GM12801 (cell line): ENCODE measurements around the gene RBM44.

Source experiments
- TF ChIP-seq, protein P1 (sequence below): IDR thresholded peaks from one replicate; pipeline ENCODE4 v1.5.1; 2011; ENCODE audit warnings: control low read depth; ENCODE audit not compliant: insufficient read length; ENCODE audit errors: extremely low read depth

The RBM44 gene

GRCh38 chr2:237870754-237871651, 72.4 kb downstream of the RBM44 start:
- TF ChIP-seq, protein P1, sequence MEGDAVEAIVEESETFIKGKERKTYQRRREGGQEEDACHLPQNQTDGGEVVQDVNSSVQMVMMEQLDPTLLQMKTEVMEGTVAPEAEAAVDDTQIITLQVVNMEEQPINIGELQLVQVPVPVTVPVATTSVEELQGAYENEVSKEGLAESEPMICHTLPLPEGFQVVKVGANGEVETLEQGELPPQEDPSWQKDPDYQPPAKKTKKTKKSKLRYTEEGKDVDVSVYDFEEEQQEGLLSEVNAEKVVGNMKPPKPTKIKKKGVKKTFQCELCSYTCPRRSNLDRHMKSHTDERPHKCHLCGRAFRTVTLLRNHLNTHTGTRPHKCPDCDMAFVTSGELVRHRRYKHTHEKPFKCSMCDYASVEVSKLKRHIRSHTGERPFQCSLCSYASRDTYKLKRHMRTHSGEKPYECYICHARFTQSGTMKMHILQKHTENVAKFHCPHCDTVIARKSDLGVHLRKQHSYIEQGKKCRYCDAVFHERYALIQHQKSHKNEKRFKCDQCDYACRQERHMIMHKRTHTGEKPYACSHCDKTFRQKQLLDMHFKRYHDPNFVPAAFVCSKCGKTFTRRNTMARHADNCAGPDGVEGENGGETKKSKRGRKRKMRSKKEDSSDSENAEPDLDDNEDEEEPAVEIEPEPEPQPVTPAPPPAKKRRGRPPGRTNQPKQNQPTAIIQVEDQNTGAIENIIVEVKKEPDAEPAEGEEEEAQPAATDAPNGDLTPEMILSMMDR, result no peak

GRCh38 chr2:237872178-237872887, 73.8 kb downstream of the RBM44 start:
- TF ChIP-seq, protein P1, result no peak

GRCh38 chr2:237873421-237873831, 74.8 kb downstream of the RBM44 start:
- TF ChIP-seq, protein P1, result no peak

- TF ChIP-seq, protein P1, result no peak
These were observed 75.4 kb downstream of the RBM44 start for GRCh38 chr2:237873897-237874551.

DNA sequence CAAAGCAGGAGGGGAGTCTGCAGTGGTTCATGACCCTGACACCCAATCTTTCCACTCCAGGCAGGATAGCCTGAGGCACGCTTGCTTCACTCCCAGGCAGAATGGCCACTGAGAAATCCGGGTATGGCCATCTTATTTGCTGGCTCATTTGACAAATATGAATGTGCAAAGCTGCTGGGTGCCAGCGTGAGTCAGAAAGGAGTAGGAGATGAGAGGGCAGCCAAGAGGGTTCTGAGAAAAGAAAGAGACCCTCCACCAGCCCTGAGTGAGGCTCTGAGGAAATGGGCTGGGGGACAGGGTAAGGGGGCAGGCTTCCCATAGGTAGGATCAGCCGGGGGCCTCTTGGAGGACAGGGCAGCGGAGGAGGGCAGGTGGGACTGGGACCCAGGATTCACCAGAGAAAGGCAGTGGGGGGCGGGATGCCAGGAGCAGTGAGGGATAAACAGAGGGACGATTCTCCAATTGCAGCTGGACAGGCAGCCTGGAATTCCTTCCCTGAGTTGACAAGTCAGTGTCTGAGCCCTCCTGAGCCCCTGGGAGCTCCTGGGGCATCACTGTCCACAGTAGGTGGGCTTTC, 76.1 kb downstream of the RBM44 start:
- TF ChIP-seq, protein P1, result no peak

- TF ChIP-seq, protein P1, result no peak
These were observed 76.9 kb downstream of the RBM44 start for GRCh38 chr2:237875256-237876060.
